Vagina (tissue), 2 donors: ENCODE measurements around the gene HMBS. TPM values are rescaled to one million over a fixed set of nuclear protein-coding genes. Genes with fewer than 3 reads are reported as not detected.
A peak's percentile ranks its signal among the peaks of the same experiment; 100 is the strongest.

Experiments
- DNase-seq, 2 donors: peaks; one replicate each; pipeline ENCODE4 v3.0.0-alpha.2; 2017; ENCODE audit errors: extremely low spot score in 2 of 2
- H3K27ac ChIP-seq: fragments of 200-600 bp; sonication (generic); one replicate; pipeline ENCODE4 v1.5.1; 2019
- H3K27me3 ChIP-seq: fragments of 200-600 bp; sonication (generic); one replicate; pipeline ENCODE4 v1.5.1; 2019
- H3K36me3 ChIP-seq, 2 donors: fragments of 200-600 bp; sonication (generic); one replicate each; pipeline ENCODE4 v1.5.1; 2017 to 2019
- H3K4me1 ChIP-seq: fragments of 200-600 bp; sonication (generic); one replicate; pipeline ENCODE4 v1.5.1; 2019
- H3K4me3 ChIP-seq, 2 donors: fragments of 200-600 bp; sonication (generic); 1 replicate in 1 of 2; 2 replicates in 1 of 2; pipeline ENCODE4 v1.5.1; 2016 to 2019
- H3K9me3 ChIP-seq: fragments of 200-600 bp; sonication (generic); one replicate; pipeline ENCODE4 v1.5.1; 2019
- POLR2A ChIP-seq, 2 donors: fragments of 450-650 bp; IDR thresholded peaks; one replicate each; pipeline ENCODE4 v1.6.1; 2017; ENCODE audit warnings: antibody characterized with exemption in 2 of 2, mild to moderate bottlenecking in 2 of 2, moderate library complexity in 2 of 2
- POLR2AphosphoS5 ChIP-seq, 2 donors: sonication (generic); formaldehyde crosslinking; IDR thresholded peaks; one replicate each; pipeline ENCODE4 v1.9.0; 2017; ENCODE audit warnings: antibody characterized with exemption in 2 of 2, mild to moderate bottlenecking in 2 of 2, low read depth in 1 of 2; ENCODE audit not compliant: insufficient read depth in 1 of 2
- intact Hi-C: fragments of 100-400 bp; cut with DNase I; formaldehyde crosslinking; loops from one replicate; pipeline ENCODE4 v1.15.1; 2023
- total RNA-seq: library from RNA; depleted of rRNA; stranded (reverse); fragments of >200 nt; gene quantifications from one replicate; pipeline ENCODE4 v1.2.3, GENCODE V29; 2016
- TF ChIP-seq, protein P1 (sequence below), 3 experiments: fragments of 450-650 bp in 2 of 3; fragments of 200-600 bp in 1 of 3; sonication (generic) in 1 of 3; IDR thresholded peaks; one replicate each; pipeline ENCODE4 v1.5.1; 2017 to 2019; ENCODE audit warnings: antibody characterized with exemption in 3 of 3, mild to moderate bottlenecking in 2 of 3, moderate library complexity in 2 of 3

Gene HMBS
- total RNA-seq, 1 donor from 2014 or later, result 13.5 TPM

DNA sequence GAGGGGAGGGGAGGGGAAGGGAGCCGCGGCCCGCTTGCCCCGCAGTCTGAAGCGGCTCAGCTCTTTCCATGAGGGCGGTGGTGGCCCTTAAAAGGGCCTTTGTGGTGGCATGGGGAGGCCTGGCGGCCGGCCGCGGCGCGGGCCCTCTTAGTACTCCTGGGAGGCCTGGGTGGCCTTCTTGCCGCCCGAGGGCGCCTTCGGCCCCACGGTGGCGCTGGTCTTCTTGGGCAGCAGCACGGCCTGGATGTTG is 10.1 kb downstream of the HMBS start:
- intact Hi-C loops, result loop anchor here (10.0 kb wide), 1 partner anchor 110 kb away; the partner anchor contains the start of gene CBL

DNA sequence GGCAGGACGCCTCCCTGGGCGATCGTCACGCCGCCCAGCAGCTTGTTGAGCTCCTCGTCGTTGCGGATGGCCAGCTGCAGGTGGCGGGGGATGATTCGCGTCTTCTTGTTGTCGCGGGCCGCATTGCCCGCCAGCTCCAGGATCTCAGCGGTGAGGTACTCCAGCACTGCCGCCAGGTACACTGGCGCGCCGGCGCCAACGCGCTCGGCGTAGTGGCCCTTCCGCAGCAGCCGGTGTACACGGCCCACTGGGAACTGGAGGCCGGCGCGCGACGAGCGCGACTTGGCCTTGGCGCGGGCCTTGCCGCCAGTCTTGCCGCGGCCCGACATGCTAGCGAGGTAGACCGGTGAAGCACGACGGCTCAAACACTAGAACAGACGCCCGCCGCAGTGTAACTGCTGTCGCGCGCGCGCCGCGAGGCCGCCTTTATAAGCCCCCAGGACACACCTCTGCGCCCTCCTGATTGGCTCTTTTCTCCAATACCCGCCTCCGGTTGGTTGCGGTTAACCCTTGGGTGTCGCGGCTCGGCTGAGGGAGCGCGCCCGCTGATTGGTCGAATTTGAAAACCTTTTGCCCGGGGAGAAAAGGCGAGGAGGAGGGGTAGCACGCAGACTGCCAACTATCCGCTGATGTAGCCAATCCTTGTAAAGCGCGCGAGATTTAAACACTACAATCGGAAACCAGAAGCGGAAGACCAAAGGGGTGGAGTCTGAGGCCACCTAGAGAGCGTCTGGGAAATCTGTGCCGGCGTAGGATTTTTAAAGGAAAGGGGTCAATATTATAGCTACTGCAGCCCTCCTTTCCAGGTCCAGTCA is 10.6 kb downstream of the HMBS start:
- intact Hi-C loops, result loop anchor here (10.0 kb wide), 1 partner anchor 110 kb away; the partner anchor contains the start of gene CBL
- no peaks in the 10 kb centered on the region for H3K9me3 ChIP-seq
- TF ChIP-seq, protein P1, sequence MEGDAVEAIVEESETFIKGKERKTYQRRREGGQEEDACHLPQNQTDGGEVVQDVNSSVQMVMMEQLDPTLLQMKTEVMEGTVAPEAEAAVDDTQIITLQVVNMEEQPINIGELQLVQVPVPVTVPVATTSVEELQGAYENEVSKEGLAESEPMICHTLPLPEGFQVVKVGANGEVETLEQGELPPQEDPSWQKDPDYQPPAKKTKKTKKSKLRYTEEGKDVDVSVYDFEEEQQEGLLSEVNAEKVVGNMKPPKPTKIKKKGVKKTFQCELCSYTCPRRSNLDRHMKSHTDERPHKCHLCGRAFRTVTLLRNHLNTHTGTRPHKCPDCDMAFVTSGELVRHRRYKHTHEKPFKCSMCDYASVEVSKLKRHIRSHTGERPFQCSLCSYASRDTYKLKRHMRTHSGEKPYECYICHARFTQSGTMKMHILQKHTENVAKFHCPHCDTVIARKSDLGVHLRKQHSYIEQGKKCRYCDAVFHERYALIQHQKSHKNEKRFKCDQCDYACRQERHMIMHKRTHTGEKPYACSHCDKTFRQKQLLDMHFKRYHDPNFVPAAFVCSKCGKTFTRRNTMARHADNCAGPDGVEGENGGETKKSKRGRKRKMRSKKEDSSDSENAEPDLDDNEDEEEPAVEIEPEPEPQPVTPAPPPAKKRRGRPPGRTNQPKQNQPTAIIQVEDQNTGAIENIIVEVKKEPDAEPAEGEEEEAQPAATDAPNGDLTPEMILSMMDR (IDR thresholded peaks at IDR 0.05), result peak in 1 of 3 experiments; percentile 13
- TF ChIP-seq POLR2AphosphoS5 (IDR thresholded peaks at IDR 0.05; ENCODE audit: insufficient read depth in 1 of 2, low read depth in 1 of 2), result peak; percentile 96 to 100
- TF ChIP-seq POLR2A (IDR thresholded peaks at IDR 0.05), result peak in 1 of 2 donors; percentile 99

More for the DNA sequence above, 10.1 kb downstream of the HMBS start:
- peak overlapping the region; percentile 95 for H3K27ac ChIP-seq
- no peak for TF ChIP-seq POLR2A (IDR thresholded peaks at IDR 0.05)
- TF ChIP-seq, protein P1 (IDR thresholded peaks at IDR 0.05), result peak in 1 of 3 experiments; percentile 74
- no peaks in the 10 kb centered on the region for H3K27me3 ChIP-seq
- H3K4me1 ChIP-seq, result peaks cover 29% of the 10 kb centered on the region
- H3K9me3 ChIP-seq, result no peaks in the 10 kb centered on the region
- peak overlapping the region; percentile 59 to 92 for H3K4me3 ChIP-seq
- DNase-seq, result no peak
- peaks cover 0 to 21% of the 10 kb centered on the region in 2 donors for H3K36me3 ChIP-seq

DNA sequence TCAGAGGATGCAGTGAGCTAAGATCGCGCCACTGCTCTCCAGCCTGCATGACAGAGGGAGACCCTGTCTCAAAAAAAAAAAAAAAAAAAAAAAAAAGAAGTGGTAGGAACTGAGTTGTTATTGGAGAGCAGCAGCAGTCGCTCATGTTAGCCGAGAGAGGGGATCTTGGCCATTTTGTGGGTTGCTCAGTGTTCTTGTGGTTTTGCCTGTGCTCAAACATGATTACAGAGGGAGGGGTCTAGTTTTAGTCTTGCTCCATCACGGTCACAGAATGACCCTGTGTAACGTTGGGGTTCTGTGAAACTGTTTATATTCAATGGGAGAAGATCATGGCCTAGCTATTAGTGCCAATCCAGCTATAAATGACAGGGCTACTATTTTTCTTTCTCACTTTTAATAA is 15.0 kb downstream of the HMBS start:
- TF ChIP-seq POLR2AphosphoS5 (IDR thresholded peaks at IDR 0.05; ENCODE audit: insufficient read depth in 1 of 2, low read depth in 1 of 2) (no peak), POLR2A (IDR thresholded peaks at IDR 0.05) (no peak)
- TF ChIP-seq, protein P1 (IDR thresholded peaks at IDR 0.05), result no peak
- H3K27ac ChIP-seq, result no peak overlapping the region
- intact Hi-C loops, result loop anchor here (10.0 kb wide), 2 partner anchors 105 to 235 kb away; partner anchors contain the start of genes CBL and RNF26
- no peaks in the 10 kb centered on the region for H3K27me3 ChIP-seq
- H3K9me3 ChIP-seq, result no peaks in the 10 kb centered on the region
- no peak overlapping the region for H3K4me3 ChIP-seq
- no peak for DNase-seq
- H3K36me3 ChIP-seq, result peaks cover 0 to 21% of the 10 kb centered on the region in 2 donors
- H3K4me1 ChIP-seq, result peaks cover 39% of the 10 kb centered on the region

More for the DNA sequence above, 10.6 kb downstream of the HMBS start:
- Histone ChIP-seq H3K4me3 (peak overlapping the region; percentile 59 to 92), H3K4me1 (peaks cover 34% of the 10 kb centered on the region), H3K36me3 (peaks cover 0 to 21% of the 10 kb centered on the region in 2 donors), H3K27me3 (no peaks in the 10 kb centered on the region), H3K27ac (peak overlapping the region; percentile 95)
- DNase-seq, result peak; percentile 99 to 100

DNA sequence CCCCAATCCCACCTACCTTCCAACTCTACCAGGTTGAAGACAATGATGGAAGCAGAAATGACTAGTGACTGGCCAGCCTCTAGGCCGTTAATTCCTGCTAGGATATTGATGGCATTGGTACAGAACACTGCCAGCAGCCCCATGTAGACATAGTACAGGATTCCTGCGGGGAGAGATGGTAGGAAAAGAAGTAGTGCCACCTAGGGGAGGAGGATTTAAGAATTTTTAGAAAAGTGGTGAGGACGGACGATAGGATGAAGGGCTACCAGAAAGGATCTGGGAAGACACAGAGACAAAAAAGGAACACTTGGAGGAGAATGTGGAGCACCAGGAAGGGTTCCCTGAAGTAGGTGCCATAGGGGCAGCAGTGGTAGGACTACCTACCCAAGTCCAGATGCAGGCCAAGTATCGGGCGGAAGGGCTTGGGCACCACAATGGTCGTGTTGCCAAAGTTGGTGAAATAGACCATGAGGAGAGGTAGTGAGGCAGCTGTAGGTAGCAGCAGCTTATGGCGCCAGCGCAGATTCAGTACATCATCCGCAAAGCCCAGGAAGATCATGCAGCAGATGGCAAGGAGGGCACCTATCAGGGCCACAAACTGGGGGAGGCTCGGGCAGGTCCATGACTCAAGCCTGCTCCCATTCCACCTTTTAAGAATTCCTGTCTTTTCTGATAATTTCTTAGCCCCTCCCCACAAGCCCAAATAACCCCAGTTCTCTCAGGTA is 15.7 kb downstream of the HMBS start:
- H3K9me3 ChIP-seq, result no peaks in the 10 kb centered on the region
- no peak overlapping the region for H3K27ac ChIP-seq
- H3K4me1 ChIP-seq, result peaks cover 39% of the 10 kb centered on the region
- no peak for DNase-seq
- intact Hi-C loops, result loop anchor here (10.0 kb wide), 1 partner anchor 234 kb away; the partner anchor contains the start of gene RNF26
- peaks cover 0 to 21% of the 10 kb centered on the region in 2 donors for H3K36me3 ChIP-seq
- no peak for TF ChIP-seq POLR2A (IDR thresholded peaks at IDR 0.05)
- TF ChIP-seq, protein P1 (IDR thresholded peaks at IDR 0.05), result no peak
- no peak for TF ChIP-seq POLR2AphosphoS5 (IDR thresholded peaks at IDR 0.05; ENCODE audit: insufficient read depth in 1 of 2, low read depth in 1 of 2)
- H3K27me3 ChIP-seq, result no peaks in the 10 kb centered on the region
- H3K4me3 ChIP-seq, result peak overlapping the region; percentile 71 to 96
